H1 (cell line): ENCODE results near the gene ACMSD. TPM values are rescaled to one million over a fixed set of nuclear protein-coding genes. Genes with fewer than 3 reads are reported as not detected.

ENCODE experiments used
- CTCF ChIA-PET: fragments of 300-600 bp; sonication (Branson Sonifier 250); formaldehyde crosslinking; loops from one replicate; lab custom pipeline; 2021; ENCODE audit not compliant: partially characterized antibody; lab: Charles Lee
- POLR2A ChIA-PET: fragments of 300-600 bp; sonication (Branson Sonifier 250); formaldehyde crosslinking; loops from one replicate; lab custom pipeline; 2021; ENCODE audit warnings: inconsistent platforms; ENCODE audit not compliant: partially characterized antibody; lab: Charles Lee
- DNase-seq, 2 experiments: peaks; one replicate each; pipeline versions ENCODE4 v3.0.0 to v3.0.0-alpha.2; 2010 to 2022; ENCODE audit warnings: low spot score in 2 of 2, low read depth in 1 of 2, mixed read lengths in 1 of 2
- FAIRE-seq: peaks from 2 replicates; lab custom pipeline; 2011; peaks lifted over from hg19 to GRCh38; lab: Jason Lieb, UNC
- H2AFZ ChIP-seq: 2 replicates; pipeline ENCODE4 v1.8.1; 2012; ENCODE audit warnings: low read length, inconsistent platforms
- H2AK5ac ChIP-seq: 2 replicates; pipeline ENCODE4 v1.6.1; 2013; ENCODE audit warnings: low read depth, low read length
- H2BK120ac ChIP-seq: replicated peaks from 2 replicates; pipeline ENCODE3; 2013; ENCODE audit warnings: low read depth, low read length, inconsistent platforms
- H2BK12ac ChIP-seq: 2 replicates; pipeline ENCODE4 v1.6.1; 2013; ENCODE audit warnings: low read depth, low read length
- H2BK15ac ChIP-seq: 2 replicates; pipeline ENCODE4 v1.6.1; 2013; ENCODE audit warnings: low read length
- H2BK20ac ChIP-seq: 2 replicates; pipeline ENCODE4 v1.6.1; 2013; ENCODE audit warnings: low read length
- H2BK5ac ChIP-seq: 2 replicates; pipeline ENCODE4 v1.6.1; 2013; ENCODE audit warnings: low read depth, low read length
- H3K14ac ChIP-seq: 2 replicates; pipeline ENCODE4 v1.6.1; 2013; ENCODE audit warnings: inconsistent platforms; ENCODE audit not compliant: insufficient read length
- H3K18ac ChIP-seq: 2 replicates; pipeline ENCODE4 v1.6.1; 2013; ENCODE audit warnings: low read length; ENCODE audit errors: extremely low read depth
- H3K23ac ChIP-seq: 2 replicates; pipeline ENCODE4 v1.6.1; 2013; ENCODE audit warnings: inconsistent platforms; ENCODE audit not compliant: insufficient read length
- H3K23me2 ChIP-seq: 2 replicates; pipeline ENCODE4 v1.6.1; 2013; ENCODE audit warnings: low read depth, low read length
- H3K27ac ChIP-seq: 2 replicates; pipeline ENCODE4 v1.6.1; 2011; ENCODE audit warnings: low read depth, low read length, inconsistent platforms
- H3K27me3 ChIP-seq, 4 experiments: replicated peaks in 1 of 4; 1 replicate in 1 of 4; 2 replicates in 3 of 4; pipeline versions ENCODE4 v1.6.1 to v1.8.1; 2011 to 2013; ENCODE audit warnings: low read length in 3 of 4, mild to moderate bottlenecking in 3 of 4, inconsistent platforms in 2 of 4, mixed read lengths in 2 of 4, moderate library complexity in 1 of 4; ENCODE audit not compliant: control insufficient read depth in 3 of 4, insufficient read depth in 3 of 4; ENCODE audit errors: extremely low read depth in 1 of 4
- H3K36me3 ChIP-seq, 4 experiments: 2 replicates each; pipeline versions ENCODE4 v1.6.1 to v1.8.1; 2011 to 2013; ENCODE audit warnings: mild to moderate bottlenecking in 4 of 4, low read length in 3 of 4, moderate library complexity in 2 of 4, control low read depth in 1 of 4, inconsistent platforms in 1 of 4; ENCODE audit not compliant: insufficient read depth in 4 of 4, control insufficient read depth in 2 of 4
- H3K4ac ChIP-seq: replicated peaks from 2 replicates; pipeline ENCODE3; 2013; ENCODE audit warnings: low read length, low read depth, mixed read lengths, inconsistent platforms; ENCODE audit not compliant: insufficient read length
- H3K4me1 ChIP-seq, 4 experiments: replicated peaks in 1 of 4; 1 replicate in 1 of 4; 2 replicates in 3 of 4; pipeline versions ENCODE4 v1.6.1 to v1.8.1; 2011 to 2013; ENCODE audit warnings: low read length in 3 of 4, inconsistent platforms in 2 of 4, mixed read lengths in 1 of 4; ENCODE audit not compliant: insufficient read depth in 4 of 4, control insufficient read depth in 3 of 4
- H3K4me2 ChIP-seq, 2 experiments: 2 replicates each; pipeline versions ENCODE4 v1.6.1 to v1.8.1; 2011 to 2013; ENCODE audit warnings: low read depth in 2 of 2, low read length in 2 of 2, control low read depth in 1 of 2, inconsistent platforms in 1 of 2, mild to moderate bottlenecking in 1 of 2; ENCODE audit not compliant: insufficient read depth in 1 of 2
- H3K4me3 ChIP-seq, 4 experiments: fragments of 200-600, 300-600 bp in 1 of 4; sonication (generic), shearing (Covaris generic), sonication (Bioruptor Twin) in 1 of 4; 2 replicates each; pipeline versions ENCODE4 v1.5.1 to v1.8.1; 2011 to 2016; ENCODE audit warnings: low read length in 4 of 4, low read depth in 3 of 4, control low read depth in 2 of 4, inconsistent platforms in 2 of 4, mild to moderate bottlenecking in 2 of 4, mixed read lengths in 1 of 4, moderate library complexity in 1 of 4; ENCODE audit not compliant: insufficient read depth in 2 of 4; ENCODE audit errors: extremely low read depth in 1 of 4
- H3K56ac ChIP-seq: replicated peaks from 2 replicates; pipeline ENCODE3; 2013; ENCODE audit warnings: low read depth, mild to moderate bottlenecking, mixed read lengths, low read length, inconsistent platforms; ENCODE audit not compliant: insufficient read length
- H3K79me1 ChIP-seq: 2 replicates; pipeline ENCODE4 v1.6.1; 2013; ENCODE audit warnings: low read depth, low read length, control low read depth
- H3K79me2 ChIP-seq, 2 experiments: 2 replicates each; pipeline versions ENCODE4 v1.6.1 to v1.8.1; 2012 to 2013; ENCODE audit warnings: low read length in 2 of 2, mild to moderate bottlenecking in 2 of 2, inconsistent platforms in 1 of 2; ENCODE audit not compliant: insufficient read depth in 2 of 2, control insufficient read depth in 1 of 2
- H3K9ac ChIP-seq, 4 experiments: replicated peaks in 1 of 4; 1 replicate in 1 of 4; 2 replicates in 3 of 4; pipeline versions ENCODE4 v1.6.1 to v1.8.1; 2011 to 2013; ENCODE audit warnings: low read depth in 3 of 4, low read length in 3 of 4, control low read depth in 2 of 4, mild to moderate bottlenecking in 2 of 4, moderate library complexity in 2 of 4, inconsistent platforms in 1 of 4; ENCODE audit errors: extremely low read depth in 1 of 4
- H3K9me3 ChIP-seq, 2 experiments: 2 replicates each; pipeline versions ENCODE4 v1.6.1 to v1.8.1; 2012 to 2013; ENCODE audit warnings: mild to moderate bottlenecking in 2 of 2, moderate library complexity in 2 of 2, control low read depth in 1 of 2, inconsistent platforms in 1 of 2, low read depth in 1 of 2, low read length in 1 of 2, mixed read lengths in 1 of 2; ENCODE audit not compliant: insufficient read depth in 2 of 2
- H4K20me1 ChIP-seq, 2 experiments: replicated peaks in 1 of 2; 2 replicates each; pipeline versions ENCODE3 to v1.8.1; 2011 to 2013; ENCODE audit warnings: inconsistent platforms in 2 of 2, low read length in 2 of 2, mild to moderate bottlenecking in 1 of 2; ENCODE audit not compliant: insufficient read depth in 2 of 2, control insufficient read depth in 1 of 2
- H4K5ac ChIP-seq: 2 replicates; pipeline ENCODE4 v1.6.1; 2013; ENCODE audit warnings: low read length, low read depth, mixed read lengths, inconsistent platforms; ENCODE audit not compliant: insufficient read length
- H4K8ac ChIP-seq: 2 replicates; pipeline ENCODE4 v1.8.0; 2013; ENCODE audit warnings: mild to moderate bottlenecking, moderate library complexity, low read length, inconsistent platforms; ENCODE audit not compliant: insufficient read depth; ENCODE audit errors: extremely low read depth
- H4K91ac ChIP-seq: replicated peaks from 2 replicates; pipeline ENCODE3; 2013; ENCODE audit warnings: low read length, mixed read lengths, inconsistent platforms; ENCODE audit not compliant: insufficient read length
- BRCA1 ChIP-seq: IDR thresholded peaks from 2 replicates; pipeline ENCODE4 v1.6.1; 2012; ENCODE audit warnings: low read depth, low read length, improper control_type of control experiment
- CEBPB ChIP-seq: IDR thresholded peaks from 2 replicates; pipeline ENCODE4 v1.6.1; 2012; ENCODE audit warnings: low read depth, low read length
- CTCF ChIP-seq, 3 experiments: IDR thresholded peaks; 1 replicate in 2 of 3; 2 replicates in 1 of 3; pipeline versions ENCODE4 v1.5.1 to v1.6.1; 2011; ENCODE audit warnings: low read length in 3 of 3, mild to moderate bottlenecking in 3 of 3, inconsistent platforms in 2 of 3, low read depth in 1 of 3, moderate library complexity in 1 of 3; ENCODE audit not compliant: insufficient read depth in 1 of 3; ENCODE audit errors: control extremely low read depth in 1 of 3
- GTF2F1 ChIP-seq: IDR thresholded peaks from 2 replicates; pipeline ENCODE4 v1.6.1; 2012; ENCODE audit warnings: low read depth, low read length, improper control_type of control experiment, borderline replicate concordance
- KDM4A ChIP-seq: IDR thresholded peaks from one replicate; pipeline ENCODE4 v1.7.1; 2012; ENCODE audit warnings: low read depth, mild to moderate bottlenecking, moderate library complexity, low read length, inconsistent platforms; ENCODE audit not compliant: severe bottlenecking
- MAFK ChIP-seq: IDR thresholded peaks from 2 replicates; pipeline ENCODE4 v1.6.1; 2012; ENCODE audit warnings: low read depth, mild to moderate bottlenecking, improper control_type of control experiment, low read length
- RBBP5 ChIP-seq: IDR thresholded peaks from 2 replicates; pipeline ENCODE4 v1.7.1; 2012; ENCODE audit warnings: low read depth, mild to moderate bottlenecking, inconsistent platforms, low read length, moderate library complexity, borderline replicate concordance
- ZNF274 ChIP-seq: IDR thresholded peaks from 2 replicates; pipeline ENCODE4 v1.7.0; 2012; ENCODE audit warnings: low read length, borderline replicate concordance; ENCODE audit errors: extremely low read depth
- WGBS, 2 experiments: shearing (Covaris generic) in 1 of 2; methylation state at CpG; one replicate each; pipeline versions ENCODE4 v1.1.6 to v1.1.7; 2013 to 2015; ENCODE audit warnings: low lambda C conversion rate in 2 of 2, mixed read lengths in 2 of 2, inconsistent platforms in 1 of 2, low coverage in 1 of 2, missing lambda C conversion rate in 1 of 2; ENCODE audit not compliant: insufficient replicate concordance in 2 of 2, insufficient coverage in 1 of 2, insufficient read length in 1 of 2; ENCODE audit errors: extremely low coverage in 1 of 2, missing lambda C conversion rate in 1 of 2; 5-methylcytosine and 5-hydroxymethylcytosine counted together
- polyA plus RNA-seq, 7 experiments: library from polyadenylated mRNA; depleted of rRNA in 3 of 7; stranded (reverse) in 5 of 7; unstranded in 2 of 7; fragments of >200 nt in 5 of 7; fragments of 200-250 nt in 2 of 7; gene quantifications; 1 replicate in 5 of 7; 2 replicates in 1 of 7; 4 replicates in 1 of 7; pipeline versions ENCODE4 v1.2.1 to v1.2.3, GENCODE V29; 2011 to 2013; ENCODE audit warnings: missing spikeins in 2 of 7, mixed read lengths in 2 of 7
- total RNA-seq: library from RNA; stranded (reverse); fragmentation: NEBNext Ultra II Directional; extraction: Animal tissue kit (Norgen Biotek cat#: 25700); gene quantifications from 2 replicates; pipeline ENCODE4 v1.2.1, GENCODE V29; 2021

ACMSD gene
- total and polyA plus RNA-seq, 2 of the 8 experiments (the other 6 are each of a cell fraction or from before 2014, with no cell fraction given) = not detected

- Histone ChIP-seq H2AK5ac (no peak overlapping the region), H3K4ac (no peak overlapping the region), H3K23ac (no peak overlapping the region), H4K5ac (no peak overlapping the region), H4K91ac (no peak overlapping the region), H3K79me1 (no peaks in the 10 kb centered on the region), H3K79me2 (no peaks in the 10 kb centered on the region), H3K4me3 (no peak overlapping the region), H2AFZ (no peak overlapping the region), H2BK5ac (no peak overlapping the region), H4K20me1 (peaks cover 0 to 1% of the 10 kb centered on the region in 2 experiments), H3K4me1 (no peaks in the 10 kb centered on the region), H3K23me2 (no peaks in the 10 kb centered on the region), H3K27me3 (no peaks in the 10 kb centered on the region; a peak in 1 of 7 replicates), H3K18ac (no peak overlapping the region), H2BK15ac (no peak overlapping the region), H3K14ac (no peak overlapping the region), H4K8ac (no peak overlapping the region), H2BK20ac (no peak overlapping the region), H3K4me2 (no peak overlapping the region), H3K9me3 (peaks cover 2 to 3% of the 10 kb centered on the region in 2 experiments; a peak in 1 of 4 replicates), H3K9ac (no peak overlapping the region), H3K36me3 (no peaks in the 10 kb centered on the region), H3K27ac (no peak overlapping the region), H3K56ac (no peak overlapping the region), H2BK120ac (no peak overlapping the region), H2BK12ac (no peak overlapping the region)
- no peak for DNase-seq
- ChIA-PET CTCF (no interaction called here), POLR2A (no interaction called here)
- no peak for FAIRE-seq
- TF ChIP-seq ZNF274 (no peak), KDM4A (no peak), CEBPB (no peak), CTCF (IDR thresholded peaks at IDR 0.05; ENCODE audit: control extremely low read depth in 1 of 3, insufficient read depth in 1 of 3, low read depth in 1 of 3, low read length in 3 of 3) (no peak), BRCA1 (no peak), RBBP5 (no peak), GTF2F1 (no peak), MAFK (no peak)
- WGBS, 2 experiments = 83% methylated on average over 3 of the region's 3 CpGs; no CpG with 5 or more reads in 1 of the 2 experiments
Measured at GRCh38 chr2:134911400-134911785, 73.0 kb downstream of the ACMSD start.
